GM23248 (cell line): ENCODE measurements around the gene ZNF263. TPM values are rescaled to one million over a fixed set of nuclear protein-coding genes. Genes with fewer than 3 reads are reported as not detected.

ENCODE experiments used
- DNase-seq: peaks from one replicate; pipeline ENCODE4 v3.0.0-alpha.2; 2015
- H2AFZ ChIP-seq: fragments of 200-600 bp; sonication (generic); 2 replicates; pipeline ENCODE4 v1.6.1; 2016; ENCODE audit warnings: antibody characterized with exemption
- H3F3A ChIP-seq: fragments of 200-600 bp; sonication (generic); 2 replicates; pipeline ENCODE4 v1.6.1; 2016; ENCODE audit warnings: mild to moderate bottlenecking, antibody characterized with exemption, mixed run types; ENCODE audit not compliant: insufficient read depth
- H3K27ac ChIP-seq: fragments of 200-600 bp; sonication (generic); 2 replicates; pipeline ENCODE4 v1.5.1; 2016; ENCODE audit warnings: mild to moderate bottlenecking
- H3K27me3 ChIP-seq: fragments of 200-600 bp; sonication (generic); replicated peaks from 2 replicates; pipeline ENCODE4 v1.6.1; 2016; ENCODE audit warnings: mild to moderate bottlenecking; ENCODE audit not compliant: insufficient read depth
- H3K36me3 ChIP-seq: fragments of 200-600 bp; sonication (generic); 2 replicates; pipeline ENCODE4 v1.6.1; 2016; ENCODE audit warnings: low read depth, mild to moderate bottlenecking
- H3K4me1 ChIP-seq: fragments of 200-600 bp; sonication (generic); 2 replicates; pipeline ENCODE4 v1.6.1; 2016; ENCODE audit warnings: mild to moderate bottlenecking; ENCODE audit not compliant: insufficient read depth
- H3K4me2 ChIP-seq: fragments of 200-600 bp; sonication (generic); one replicate; pipeline ENCODE4 v1.6.1; 2016; ENCODE audit warnings: mild to moderate bottlenecking; ENCODE audit not compliant: unreplicated experiment
- H3K4me3 ChIP-seq: fragments of 200-600 bp; sonication (generic); 2 replicates; pipeline ENCODE4 v1.5.1; 2016; ENCODE audit warnings: mild to moderate bottlenecking
- H3K79me2 ChIP-seq: fragments of 200-600 bp; sonication (generic); 2 replicates; pipeline ENCODE4 v1.6.1; 2016; ENCODE audit warnings: mild to moderate bottlenecking; ENCODE audit not compliant: insufficient read depth
- H3K9ac ChIP-seq: fragments of 200-600 bp; sonication (generic); 2 replicates; pipeline ENCODE4 v1.6.1; 2016; ENCODE audit warnings: mild to moderate bottlenecking
- H3K9me2 ChIP-seq: fragments of 200-600 bp; sonication (generic); 2 replicates; pipeline ENCODE4 v1.6.1; 2016; ENCODE audit warnings: mixed run types, mild to moderate bottlenecking, moderate library complexity; ENCODE audit not compliant: insufficient read depth
- H3K9me3 ChIP-seq: fragments of 200-600 bp; sonication (generic); one replicate; pipeline ENCODE4 v1.6.1; 2017; ENCODE audit warnings: low read depth
- H4K20me1 ChIP-seq: fragments of 200-600 bp; sonication (generic); 2 replicates; pipeline ENCODE4 v1.6.0; 2016; ENCODE audit not compliant: insufficient read depth
- EZH2 ChIP-seq: fragments of 200-600 bp; sonication (generic); IDR thresholded peaks from 2 replicates; pipeline ENCODE4 v1.6.1; 2018; ENCODE audit warnings: antibody characterized with exemption, mild to moderate bottlenecking; ENCODE audit not compliant: insufficient read depth, poor library complexity, severe bottlenecking
- EZH2phosphoT487 ChIP-seq: fragments of 200-600 bp; sonication (generic); IDR thresholded peaks from 2 replicates; pipeline ENCODE4 v1.6.1; 2018; ENCODE audit warnings: antibody characterized with exemption, moderate library complexity, mild to moderate bottlenecking, low read depth; ENCODE audit not compliant: insufficient read depth
- WGBS, 2 experiments: methylation state at CpG; one replicate each; pipeline ENCODE4 v1.1.6; 2015 to 2017; ENCODE audit warnings: low lambda C conversion rate in 2 of 2, low coverage in 1 of 2; ENCODE audit errors: missing lambda C conversion rate in 2 of 2; 5-methylcytosine and 5-hydroxymethylcytosine counted together
- in situ Hi-C: fragments of 300-500 bp; cut with MboI; formaldehyde crosslinking; loops from 2 replicates; pipeline ENCODE4 v1.15.0; 2020
- polyA plus RNA-seq: library from polyadenylated mRNA; unstranded; fragments of >200 nt; fragmentation: Nextera tagmentation; extraction: Ambion mirVana; gene quantifications from 2 replicates; pipeline ENCODE4 v1.2.1, GENCODE V29; 2016
- total RNA-seq: library from RNA; depleted of rRNA; stranded (reverse); fragments of >200 nt; shearing (Covaris generic); gene quantifications from 2 replicates; pipeline ENCODE4 v1.2.3, GENCODE V29; 2014

The ZNF263 gene
- total and polyA plus RNA-seq, 2 experiments from 2014 or later = 22.1 to 55.7 TPM

GRCh38 chr16:3282103-3282729, 1.1 kb upstream of the ZNF263 start:
- WGBS, 2 experiments = 9 to 15% methylated on average over 26 to 28 of the region's 29 CpGs
- Histone ChIP-seq H3K9me3 (no peaks in the 10 kb centered on the region), H3K9me2 (no peaks in the 10 kb centered on the region), H3K27ac (peak overlapping the region; percentile 98), H2AFZ (peak overlapping the region; percentile 97), H3K36me3 (peaks cover 8% of the 10 kb centered on the region; the same call in 1 of the 2 replicates), H3F3A (peaks cover 11% of the 10 kb centered on the region), H3K79me2 (peaks cover 39% of the 10 kb centered on the region), H3K4me1 (peaks cover 10% of the 10 kb centered on the region), H3K4me2 (peak overlapping the region; percentile 99), H3K4me3 (peak overlapping the region; percentile 88), H4K20me1 (no peaks in the 10 kb centered on the region), H3K27me3 (no peaks in the 10 kb centered on the region), H3K9ac (peak overlapping the region; percentile 94)
- TF ChIP-seq EZH2phosphoT487 (no peak), EZH2 (no peak)
- DNase-seq = peak; percentile 85
- in situ Hi-C loops = no loop called here

DNA sequence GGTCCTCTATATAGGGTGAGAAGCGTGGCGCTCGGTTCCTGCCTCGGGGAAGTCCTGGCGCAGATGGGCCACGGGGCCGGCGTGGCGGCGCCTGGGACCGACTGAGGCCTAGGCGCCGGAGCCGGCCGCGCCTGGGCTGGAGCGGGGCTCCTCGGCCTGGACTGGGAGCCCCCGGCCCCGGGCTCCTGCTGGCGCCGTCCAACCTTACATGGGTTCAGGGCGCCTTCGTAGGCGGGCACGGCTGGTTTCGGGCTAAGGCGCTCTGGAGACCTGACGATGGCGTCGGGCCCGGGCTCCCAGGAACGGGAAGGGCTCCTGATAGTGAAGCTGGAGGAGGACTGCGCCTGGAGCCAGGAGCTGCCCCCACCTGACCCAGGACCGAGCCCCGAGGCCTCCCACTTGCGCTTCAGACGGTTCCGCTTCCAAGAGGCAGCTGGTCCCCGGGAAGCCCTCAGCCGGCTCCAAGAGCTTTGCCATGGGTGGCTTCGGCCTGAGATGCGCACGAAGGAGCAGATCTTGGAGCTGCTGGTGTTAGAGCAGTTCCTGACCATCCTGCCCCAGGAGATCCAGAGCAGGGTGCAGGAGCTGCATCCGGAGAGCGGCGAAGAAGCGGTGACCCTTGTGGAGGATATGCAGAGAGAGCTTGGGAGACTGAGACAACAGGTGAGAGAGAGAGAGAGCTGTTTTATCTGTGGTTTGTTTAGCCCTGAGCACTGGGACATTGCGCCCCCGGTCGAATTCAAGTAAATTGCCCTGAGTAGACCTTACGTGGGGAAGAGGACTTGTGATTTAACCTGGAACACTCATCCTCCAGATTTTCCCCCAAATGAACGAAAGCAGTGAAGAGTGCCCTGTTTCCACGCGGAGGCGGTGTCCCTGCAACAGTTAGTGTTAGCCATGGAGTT, 504 bp downstream of the ZNF263 start:
- H3K9me3 ChIP-seq = no peaks in the 10 kb centered on the region
- peak; percentile 57 for DNase-seq
- H3K36me3 ChIP-seq = peaks cover 15% of the 10 kb centered on the region
- H4K20me1 ChIP-seq = no peaks in the 10 kb centered on the region
- peaks cover 11% of the 10 kb centered on the region for H3F3A ChIP-seq
- H3K4me1 ChIP-seq = peaks cover 10% of the 10 kb centered on the region
- peaks cover 55% of the 10 kb centered on the region for H3K79me2 ChIP-seq
- H3K27ac ChIP-seq = peak overlapping the region; percentile 98
- H3K9ac ChIP-seq = peak overlapping the region; percentile 94
- H3K27me3 ChIP-seq = no peaks in the 10 kb centered on the region
- 9 to 17% methylated on average over 22 to 49 of the region's 56 CpGs for WGBS, 2 experiments
- peak overlapping the region; percentile 88 for H3K4me3 ChIP-seq
- peak overlapping the region; percentile 96 for H3K4me2 ChIP-seq
- H2AFZ ChIP-seq = peak overlapping the region; percentile 50; the same call in 1 of the 2 replicates
- no peaks in the 10 kb centered on the region for H3K9me2 ChIP-seq
- TF ChIP-seq EZH2phosphoT487 (no peak), EZH2 (no peak)
- in situ Hi-C loops = no loop called here

DNA sequence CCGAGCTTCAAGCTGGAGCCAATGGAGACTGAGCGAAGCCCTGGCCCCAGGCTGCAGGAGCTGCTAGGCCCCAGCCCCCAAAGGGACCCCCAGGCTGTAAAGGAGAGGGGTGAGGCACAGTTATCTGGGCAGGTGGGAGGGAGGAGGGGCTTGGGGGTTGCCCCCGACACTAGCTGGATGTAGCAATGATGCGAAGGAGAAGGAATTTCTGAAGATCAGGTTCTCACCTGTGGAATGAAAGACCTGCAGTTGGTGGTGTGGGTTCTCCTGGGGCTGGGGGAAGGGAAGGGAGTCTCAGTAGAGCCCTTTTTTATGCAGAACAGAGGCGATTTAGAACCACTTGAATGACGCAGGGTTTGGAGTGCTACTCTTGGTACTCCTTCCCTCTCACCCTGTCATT, 1.8 kb downstream of the ZNF263 start:
- Histone ChIP-seq H3K9me3 (no peaks in the 10 kb centered on the region), H3K4me3 (peak overlapping the region; percentile 88)
- no peak for TF ChIP-seq EZH2
- no peak for TF ChIP-seq EZH2phosphoT487

DNA sequence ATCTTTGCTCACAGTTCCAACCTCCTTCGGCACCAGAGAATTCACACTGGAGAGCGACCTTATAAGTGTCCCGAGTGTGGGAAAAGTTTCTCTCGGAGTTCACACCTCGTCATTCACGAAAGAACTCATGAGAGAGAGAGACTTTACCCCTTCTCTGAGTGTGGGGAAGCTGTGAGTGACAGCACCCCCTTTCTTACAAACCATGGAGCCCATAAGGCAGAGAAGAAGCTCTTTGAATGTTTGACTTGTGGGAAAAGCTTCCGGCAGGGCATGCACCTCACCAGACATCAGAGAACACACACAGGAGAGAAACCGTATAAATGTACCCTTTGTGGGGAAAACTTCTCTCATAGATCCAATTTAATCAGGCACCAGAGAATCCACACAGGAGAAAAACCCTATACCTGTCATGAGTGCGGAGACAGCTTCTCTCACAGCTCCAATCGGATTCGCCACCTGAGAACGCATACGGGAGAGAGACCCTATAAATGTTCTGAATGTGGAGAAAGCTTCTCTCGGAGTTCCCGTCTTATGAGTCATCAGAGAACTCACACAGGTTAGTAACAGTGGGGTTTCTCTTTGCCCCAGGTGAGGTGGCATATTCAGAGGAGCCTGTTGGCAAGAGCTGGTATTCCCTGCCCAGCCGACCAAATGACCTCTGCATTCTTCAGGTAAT, 6.8 kb downstream of the ZNF263 start:
- Histone ChIP-seq H3K4me2 (no peak overlapping the region), H3K9me3 (no peaks in the 10 kb centered on the region), H2AFZ (no peak overlapping the region), H3K9me2 (no peaks in the 10 kb centered on the region), H3K36me3 (peaks cover 51% of the 10 kb centered on the region), H4K20me1 (no peaks in the 10 kb centered on the region), H3K27ac (no peak overlapping the region), H3K27me3 (no peaks in the 10 kb centered on the region), H3K4me1 (peaks cover 10% of the 10 kb centered on the region), H3K4me3 (no peak overlapping the region), H3K79me2 (peaks cover 98% of the 10 kb centered on the region), H3F3A (peaks cover 24% of the 10 kb centered on the region), H3K9ac (no peak overlapping the region)
- in situ Hi-C loops = no loop called here
- 97 to 98% methylated on average over 16 of the region's 16 CpGs for WGBS, 2 experiments
- TF ChIP-seq EZH2phosphoT487 (no peak), EZH2 (no peak)
- DNase-seq = no peak

More for the DNA sequence above, 1.8 kb downstream of the ZNF263 start:
- Histone ChIP-seq H2AFZ (no peak overlapping the region), H3K27me3 (no peaks in the 10 kb centered on the region), H3F3A (peaks cover 11% of the 10 kb centered on the region), H4K20me1 (no peaks in the 10 kb centered on the region), H3K27ac (no peak overlapping the region), H3K79me2 (peaks cover 68% of the 10 kb centered on the region), H3K4me2 (peak overlapping the region; percentile 96), H3K36me3 (peaks cover 28% of the 10 kb centered on the region), H3K9ac (no peak overlapping the region; the same call in 1 of the 2 replicates), H3K4me1 (peaks cover 10% of the 10 kb centered on the region), H3K9me2 (no peaks in the 10 kb centered on the region)
- 86 to 89% methylated on average over 6 of the region's 6 CpGs for WGBS, 2 experiments
- in situ Hi-C loops = no loop called here
- no peak for DNase-seq
